PC-3 (cell line): ENCODE data around the gene EEIG1.

Experiments
- EZH2 ChIP-seq: fragments of 300-600 bp; sonication (generic); IDR thresholded peaks from one replicate; pipeline ENCODE4 v1.6.1; 2017; ENCODE audit warnings: antibody characterized with exemption, mild to moderate bottlenecking, low read length; ENCODE audit not compliant: unreplicated experiment
- TF ChIP-seq, protein P1 (sequence below): fragments of 300-600 bp; sonication (generic); conservative IDR thresholded peaks from 2 replicates; pipeline ENCODE4 v1.5.1; 2017; ENCODE audit warnings: antibody characterized with exemption, low read depth, mild to moderate bottlenecking, low read length

DNA sequence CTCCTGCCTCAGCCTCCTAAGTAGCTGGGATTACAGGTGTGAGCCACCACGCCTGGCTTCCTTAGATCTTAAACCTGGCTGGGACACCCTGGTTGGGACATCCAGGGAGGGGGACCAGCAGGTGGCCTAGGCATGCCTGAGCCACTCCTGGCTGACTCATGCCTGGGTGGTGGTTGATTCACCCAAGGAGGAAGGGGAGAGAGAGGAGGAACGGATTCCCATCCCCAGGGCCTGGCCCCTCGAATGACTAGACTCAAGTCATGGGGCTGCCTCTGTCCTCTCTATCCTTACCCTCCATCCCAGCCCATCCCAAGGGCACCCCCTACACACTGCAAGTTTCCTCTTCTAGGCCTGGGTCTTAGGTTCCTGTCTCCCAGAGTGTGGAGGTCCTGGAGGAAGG is 12.7 kb downstream of the EEIG1 start:
- TF ChIP-seq, protein P1, sequence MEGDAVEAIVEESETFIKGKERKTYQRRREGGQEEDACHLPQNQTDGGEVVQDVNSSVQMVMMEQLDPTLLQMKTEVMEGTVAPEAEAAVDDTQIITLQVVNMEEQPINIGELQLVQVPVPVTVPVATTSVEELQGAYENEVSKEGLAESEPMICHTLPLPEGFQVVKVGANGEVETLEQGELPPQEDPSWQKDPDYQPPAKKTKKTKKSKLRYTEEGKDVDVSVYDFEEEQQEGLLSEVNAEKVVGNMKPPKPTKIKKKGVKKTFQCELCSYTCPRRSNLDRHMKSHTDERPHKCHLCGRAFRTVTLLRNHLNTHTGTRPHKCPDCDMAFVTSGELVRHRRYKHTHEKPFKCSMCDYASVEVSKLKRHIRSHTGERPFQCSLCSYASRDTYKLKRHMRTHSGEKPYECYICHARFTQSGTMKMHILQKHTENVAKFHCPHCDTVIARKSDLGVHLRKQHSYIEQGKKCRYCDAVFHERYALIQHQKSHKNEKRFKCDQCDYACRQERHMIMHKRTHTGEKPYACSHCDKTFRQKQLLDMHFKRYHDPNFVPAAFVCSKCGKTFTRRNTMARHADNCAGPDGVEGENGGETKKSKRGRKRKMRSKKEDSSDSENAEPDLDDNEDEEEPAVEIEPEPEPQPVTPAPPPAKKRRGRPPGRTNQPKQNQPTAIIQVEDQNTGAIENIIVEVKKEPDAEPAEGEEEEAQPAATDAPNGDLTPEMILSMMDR: peak; percentile 25; the same call in 1 of the 2 replicates
- no peak for TF ChIP-seq EZH2
